Activated T-helper 2 cell treated with anti-CD3 and anti-CD28 coated beads, Interferon-gamma antibody, Interleukin-2, Interleukin-4, amounts not matched to agents 10 μg/mL and 5 μg/mL and 100 μg/mL, durations not matched to agents 14 hours and 24 hours and 36 hours (primary cell): ENCODE measurements around the gene MCM5. TPM values are rescaled to one million over a fixed set of nuclear protein-coding genes. Genes with fewer than 3 reads are reported as not detected.

Source experiments
- DNase-seq: peaks from one replicate; pipeline ENCODE4 v3.0.0; 2021; ENCODE audit warnings: low spot score
- H3K27ac Mint-ChIP-seq: one replicate; pipeline ENCODE4 v1.8.0; 2021; ENCODE audit warnings: mixed read lengths
- H3K27me3 Mint-ChIP-seq: one replicate; pipeline ENCODE4 v1.8.0; 2021; ENCODE audit warnings: low read depth, mixed read lengths
- H3K36me3 Mint-ChIP-seq: one replicate; pipeline ENCODE4 v1.8.0; 2021; ENCODE audit warnings: low read depth, mixed read lengths
- H3K4me1 Mint-ChIP-seq: one replicate; pipeline ENCODE4 v1.8.0; 2021; ENCODE audit warnings: low read depth, mixed read lengths
- H3K4me3 Mint-ChIP-seq: one replicate; pipeline ENCODE4 v1.8.0; 2021; ENCODE audit warnings: low read depth, mild to moderate bottlenecking, moderate library complexity, mixed read lengths
- H3K9me3 Mint-ChIP-seq: one replicate; pipeline ENCODE4 v1.8.0; 2021; ENCODE audit warnings: mixed read lengths
- intact Hi-C: fragments of 100-400 bp; cut with micrococcal nuclease; formaldehyde crosslinking; loops from one replicate; pipeline ENCODE4 v1.15.1; 2023
- total RNA-seq: library from RNA; stranded (reverse); gene quantifications from 2 replicates; pipeline ENCODE4 v1.2.3, GENCODE V29; 2022

MCM5 gene
- total RNA-seq, 1 donor from 2014 or later: 286 TPM

DNA sequence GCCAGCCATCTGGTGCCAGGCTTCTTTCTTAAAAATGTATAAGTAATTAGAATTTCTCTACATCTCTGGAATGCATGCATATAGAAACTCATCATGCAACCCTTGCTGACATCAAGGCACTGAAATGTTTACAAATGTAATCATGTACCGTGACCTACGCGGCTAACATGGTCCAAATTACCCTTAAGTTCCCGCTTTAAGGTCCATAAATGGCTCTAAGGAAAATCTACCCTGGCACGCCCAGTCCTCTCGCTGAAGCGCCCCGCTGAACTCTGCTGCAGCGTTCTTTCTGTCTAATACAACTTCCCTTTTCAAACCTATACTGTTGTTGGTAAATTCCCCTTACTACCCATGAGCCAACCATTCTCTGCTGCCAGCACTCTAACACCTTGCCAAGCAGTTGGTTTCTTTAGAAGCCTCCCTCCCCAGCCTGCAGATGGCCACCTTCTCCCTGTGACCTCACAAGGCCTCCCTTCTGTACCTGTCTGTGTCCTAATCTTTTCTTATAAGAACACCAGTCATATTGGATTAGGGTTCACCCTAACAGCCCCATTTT lies 32.5 kb upstream of the MCM5 start:
- Mint-ChIP-seq H3K9me3 (no peaks in the 10 kb centered on the region), H3K27ac (no peak overlapping the region), H3K4me1 (peaks cover 4% of the 10 kb centered on the region), H3K27me3 (peaks cover 17% of the 10 kb centered on the region), H3K36me3 (no peaks in the 10 kb centered on the region), H3K4me3 (no peak overlapping the region)
- intact Hi-C loops: no loop called here
- no peak for DNase-seq

DNA sequence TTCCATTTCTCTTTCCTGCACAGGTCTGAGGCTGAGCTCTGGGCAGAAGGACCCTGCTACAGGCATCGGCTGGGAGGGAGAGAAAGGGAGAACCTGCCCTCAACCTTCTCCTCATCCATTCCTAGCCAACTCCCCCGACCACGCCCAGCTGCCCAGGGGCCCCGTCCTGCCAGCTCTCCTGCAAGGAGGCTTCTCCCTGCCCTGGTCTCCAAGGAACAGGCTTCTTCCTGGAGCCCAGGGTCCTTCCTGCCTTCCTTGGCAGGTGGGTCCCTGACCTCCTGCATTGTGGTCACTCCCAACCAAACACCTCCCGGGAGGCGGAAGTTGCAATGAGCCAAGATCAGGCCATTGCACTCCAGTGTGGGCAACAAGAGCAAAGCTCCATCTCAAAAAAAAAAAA lies 31.6 kb upstream of the MCM5 start:
- H3K27me3 Mint-ChIP-seq: peaks cover 17% of the 10 kb centered on the region
- H3K36me3 Mint-ChIP-seq: no peaks in the 10 kb centered on the region
- peaks cover 4% of the 10 kb centered on the region for H3K4me1 Mint-ChIP-seq
- intact Hi-C loops: no loop called here
- no peak overlapping the region for H3K4me3 Mint-ChIP-seq
- DNase-seq: no peak
- no peaks in the 10 kb centered on the region for H3K9me3 Mint-ChIP-seq
- H3K27ac Mint-ChIP-seq: no peak overlapping the region

DNA sequence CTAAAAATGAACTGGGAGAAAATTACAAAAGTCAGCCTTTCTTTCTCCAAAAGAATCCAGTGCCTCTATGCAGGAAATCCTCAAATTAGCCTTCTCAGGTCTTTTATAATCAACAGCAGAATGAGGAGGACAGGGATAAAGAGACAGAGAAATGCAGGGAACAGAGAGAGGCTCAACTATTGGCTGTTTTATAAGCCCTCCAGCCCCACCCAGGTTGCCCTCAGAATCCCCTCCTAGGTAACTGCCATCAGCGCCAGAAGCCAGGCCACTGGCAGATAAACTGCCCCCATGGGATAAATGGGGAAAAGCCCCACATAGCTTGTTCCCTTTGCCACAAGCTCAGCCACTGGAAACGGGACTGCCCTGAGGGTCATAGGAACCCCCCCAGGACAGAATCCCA lies 29.9 kb upstream of the MCM5 start:
- no peak for DNase-seq
- no peak overlapping the region for H3K4me3 Mint-ChIP-seq
- no peak overlapping the region for H3K27ac Mint-ChIP-seq
- no peaks in the 10 kb centered on the region for H3K36me3 Mint-ChIP-seq
- peaks cover 4% of the 10 kb centered on the region for H3K4me1 Mint-ChIP-seq
- H3K9me3 Mint-ChIP-seq: no peaks in the 10 kb centered on the region
- intact Hi-C loops: no loop called here
- peaks cover 17% of the 10 kb centered on the region for H3K27me3 Mint-ChIP-seq

DNA sequence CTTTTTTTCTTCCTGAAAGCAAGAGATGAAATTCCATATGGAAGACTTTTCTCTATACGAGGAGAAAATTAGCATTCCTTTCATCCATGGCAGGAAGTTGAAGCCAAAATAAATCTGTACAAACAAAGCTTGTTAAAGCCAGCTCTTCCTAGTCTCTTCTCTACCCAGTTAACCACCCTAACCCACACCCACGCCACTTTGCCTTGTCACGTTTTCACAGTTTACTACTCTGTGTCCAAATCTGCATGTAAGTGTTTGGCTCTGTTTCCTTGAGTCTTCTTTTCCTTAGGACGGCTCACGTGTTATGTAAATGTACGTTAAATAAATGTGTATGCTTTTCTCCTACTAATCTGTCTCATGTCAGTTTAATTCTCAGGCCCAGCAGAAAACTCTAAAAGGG lies 26.2 kb upstream of the MCM5 start:
- H3K4me1 Mint-ChIP-seq: peaks cover 19% of the 10 kb centered on the region
- peaks cover 6% of the 10 kb centered on the region for H3K27me3 Mint-ChIP-seq
- H3K27ac Mint-ChIP-seq: no peak overlapping the region
- no peak for DNase-seq
- H3K4me3 Mint-ChIP-seq: no peak overlapping the region
- no peaks in the 10 kb centered on the region for H3K36me3 Mint-ChIP-seq
- H3K9me3 Mint-ChIP-seq: no peaks in the 10 kb centered on the region
- intact Hi-C loops: no loop called here

DNA sequence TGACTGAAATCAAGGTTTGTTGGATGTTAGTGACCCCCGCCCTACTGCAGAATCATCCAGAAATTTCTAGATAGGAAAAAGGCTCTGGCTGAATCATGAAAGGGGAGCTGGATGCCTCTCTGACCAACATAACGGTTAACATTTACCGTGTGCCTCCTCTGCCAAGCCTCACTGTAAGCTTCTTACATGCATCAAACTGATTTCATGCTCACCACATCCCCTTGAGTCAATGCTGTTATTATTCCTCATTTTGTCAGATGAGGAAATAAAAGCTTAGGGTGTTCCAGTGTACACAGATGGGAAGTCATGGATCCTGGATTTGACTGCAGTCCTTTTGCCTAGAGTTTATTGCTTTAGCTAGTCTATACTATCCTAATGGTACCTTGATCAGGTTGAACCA lies 24.9 kb upstream of the MCM5 start:
- intact Hi-C loops: no loop called here
- no peaks in the 10 kb centered on the region for H3K36me3 Mint-ChIP-seq
- no peaks in the 10 kb centered on the region for H3K9me3 Mint-ChIP-seq
- H3K27me3 Mint-ChIP-seq: peaks cover 4% of the 10 kb centered on the region
- DNase-seq: no peak
- H3K4me3 Mint-ChIP-seq: no peak overlapping the region
- no peak overlapping the region for H3K27ac Mint-ChIP-seq
- H3K4me1 Mint-ChIP-seq: peaks cover 19% of the 10 kb centered on the region

DNA sequence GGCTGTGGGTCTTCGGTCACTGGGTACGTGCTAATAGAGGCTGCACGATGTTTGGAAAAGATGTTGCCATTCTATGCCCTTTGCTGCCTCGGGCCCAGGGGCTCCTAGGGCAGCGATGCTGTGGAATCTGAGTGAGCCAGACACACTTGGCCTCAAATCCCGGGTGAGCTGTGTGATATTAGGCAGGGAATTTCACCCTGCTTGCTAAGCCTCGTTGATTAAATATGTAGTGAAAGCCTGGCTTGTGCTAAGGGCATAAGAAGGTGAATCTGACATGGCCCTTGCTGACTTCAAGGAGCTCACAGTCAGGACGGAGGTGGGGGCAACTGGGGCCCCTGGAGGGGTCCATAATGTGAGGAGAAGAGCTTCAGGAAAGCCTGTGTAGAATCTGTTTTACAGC lies 24.4 kb upstream of the MCM5 start:
- no peaks in the 10 kb centered on the region for H3K36me3 Mint-ChIP-seq
- intact Hi-C loops: no loop called here
- no peak for DNase-seq

DNA sequence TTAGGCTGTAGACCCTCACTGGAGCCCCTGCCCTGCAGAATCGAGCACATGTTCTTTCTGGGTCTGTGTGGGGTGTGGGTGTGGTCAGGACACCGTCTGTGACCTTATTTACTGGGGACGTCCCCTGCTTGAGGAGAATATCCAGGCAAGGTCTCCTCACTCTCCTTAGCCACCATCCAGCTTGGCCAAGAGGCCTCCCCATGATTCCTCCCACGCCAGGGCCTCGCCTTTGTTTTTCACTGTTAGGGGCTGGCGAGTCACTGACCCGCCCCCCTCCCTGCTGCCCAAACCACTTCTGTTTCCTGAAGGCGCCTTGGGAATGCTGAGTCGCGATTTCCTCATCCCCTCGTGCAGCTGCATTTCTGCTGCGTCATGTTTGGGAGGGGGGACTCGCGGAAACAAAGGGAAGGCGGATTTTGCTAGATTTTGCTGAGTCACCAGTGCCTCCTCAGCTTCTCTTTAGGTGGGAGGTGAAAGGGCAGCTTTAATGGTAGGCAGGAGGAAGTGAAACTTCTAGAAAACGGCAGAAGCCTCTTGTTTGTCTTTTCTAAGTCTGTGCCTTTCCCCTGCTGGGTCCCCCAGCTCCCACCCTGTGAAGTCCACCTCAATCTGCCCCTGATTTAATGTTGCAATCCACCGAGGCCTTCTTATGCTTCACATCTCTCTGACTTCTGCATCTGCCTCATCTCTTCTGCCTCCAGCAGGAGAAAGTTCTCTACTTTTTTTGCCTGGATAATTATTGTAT lies 23.0 kb upstream of the MCM5 start:
- Mint-ChIP-seq H3K36me3 (no peaks in the 10 kb centered on the region), H3K9me3 (no peaks in the 10 kb centered on the region), H3K4me3 (no peak overlapping the region), H3K4me1 (peaks cover 24% of the 10 kb centered on the region), H3K27me3 (peaks cover 11% of the 10 kb centered on the region), H3K27ac (peak overlapping the region; percentile 73)
- peak; percentile 20 for DNase-seq
- intact Hi-C loops: no loop called here

More for the DNA sequence above, 24.4 kb upstream of the MCM5 start:
- Mint-ChIP-seq H3K4me3 (no peak overlapping the region), H3K4me1 (peaks cover 22% of the 10 kb centered on the region), H3K27ac (peak overlapping the region; percentile 12), H3K9me3 (no peaks in the 10 kb centered on the region), H3K27me3 (peaks cover 7% of the 10 kb centered on the region)

DNA sequence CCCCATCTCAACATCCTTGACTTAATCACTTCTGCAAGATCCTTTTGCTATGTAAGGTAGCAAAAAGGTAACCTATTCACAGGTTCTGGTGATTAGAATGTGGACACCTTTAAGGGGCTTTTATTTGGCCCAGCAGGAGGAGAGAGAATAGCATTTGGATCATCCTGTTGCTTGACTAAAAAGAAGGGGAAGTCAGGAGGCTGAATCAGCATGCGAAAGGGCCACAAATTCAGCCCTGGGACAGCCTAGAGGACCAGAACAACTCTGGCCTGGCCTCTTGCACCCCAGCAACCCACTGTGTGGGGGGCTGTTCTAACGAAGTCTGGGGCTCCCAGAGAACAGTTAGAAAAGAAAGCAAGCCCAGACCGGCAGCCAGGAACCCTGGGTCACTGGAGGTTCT lies 22.2 kb upstream of the MCM5 start:
- Mint-ChIP-seq H3K9me3 (no peaks in the 10 kb centered on the region), H3K27me3 (peaks cover 11% of the 10 kb centered on the region), H3K27ac (peak overlapping the region; percentile 73), H3K4me1 (peaks cover 21% of the 10 kb centered on the region), H3K4me3 (no peak overlapping the region), H3K36me3 (no peaks in the 10 kb centered on the region)
- intact Hi-C loops: no loop called here
- no peak for DNase-seq

DNA sequence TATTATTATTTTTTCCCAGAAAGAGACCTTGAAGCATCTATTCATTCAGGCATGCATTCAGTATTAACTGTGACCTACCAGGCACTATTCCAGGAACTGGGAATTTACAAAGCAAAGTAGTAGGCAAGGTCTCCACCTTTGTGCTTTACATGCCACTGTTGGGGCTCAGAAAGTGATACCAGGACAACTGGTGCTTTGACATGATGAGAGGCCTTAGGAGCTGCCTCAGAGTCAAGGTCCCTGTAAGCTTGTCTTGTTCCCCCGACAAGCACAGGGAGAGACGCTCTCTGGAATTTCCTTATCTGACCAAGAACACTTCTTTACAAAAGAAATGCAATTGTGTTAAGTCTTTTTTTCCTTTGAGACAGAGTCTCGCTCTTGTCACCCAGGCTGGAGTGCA lies 21.3 kb upstream of the MCM5 start:
- Mint-ChIP-seq H3K27me3 (peaks cover 15% of the 10 kb centered on the region), H3K4me1 (peaks cover 21% of the 10 kb centered on the region), H3K9me3 (no peaks in the 10 kb centered on the region), H3K4me3 (no peak overlapping the region), H3K36me3 (no peaks in the 10 kb centered on the region), H3K27ac (no peak overlapping the region)
- intact Hi-C loops: no loop called here
- no peak for DNase-seq

DNA sequence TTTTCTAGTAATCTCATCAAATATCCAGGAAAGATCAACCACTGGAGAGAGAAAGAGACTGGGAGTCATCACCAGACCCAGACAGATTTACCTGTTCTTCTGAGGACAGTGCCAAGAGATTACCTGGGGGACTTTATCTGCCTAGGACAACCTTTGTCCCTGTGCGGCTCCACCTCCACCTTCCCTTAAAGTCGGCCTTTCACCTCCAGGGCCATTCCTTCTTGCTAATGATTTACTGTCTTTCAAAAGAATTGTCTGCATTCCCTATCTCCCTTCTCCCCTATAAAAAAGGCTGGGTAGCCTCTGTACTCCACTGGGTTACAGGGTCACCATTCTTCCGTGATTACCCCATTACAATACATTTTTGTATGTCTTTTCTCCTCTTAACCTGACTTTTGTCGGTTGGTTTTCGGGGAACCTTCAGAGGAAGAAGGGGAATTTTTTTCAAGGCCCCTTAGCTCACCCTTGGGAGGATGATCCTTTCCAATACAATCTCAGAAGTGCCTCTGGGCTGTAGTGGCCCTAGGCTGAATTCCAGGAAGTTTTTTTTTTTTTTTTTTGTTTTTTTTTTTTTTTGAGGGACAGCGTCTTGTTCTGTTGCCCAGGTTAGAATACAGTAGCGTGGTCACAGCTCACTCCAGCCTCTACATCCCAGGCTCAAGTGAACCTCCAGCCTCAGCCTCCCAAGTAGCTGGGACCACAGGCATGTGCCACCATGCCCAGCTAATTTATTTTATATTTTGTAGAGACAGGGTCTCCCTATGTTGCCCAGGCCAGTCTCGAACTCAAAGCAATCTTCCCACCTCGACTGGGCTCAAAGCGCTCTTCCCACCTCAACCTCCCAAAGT lies 20.6 kb upstream of the MCM5 start:
- intact Hi-C loops: no loop called here
- Mint-ChIP-seq H3K9me3 (no peaks in the 10 kb centered on the region), H3K4me1 (peaks cover 21% of the 10 kb centered on the region), H3K27ac (no peak overlapping the region), H3K36me3 (no peaks in the 10 kb centered on the region), H3K4me3 (no peak overlapping the region), H3K27me3 (peaks cover 18% of the 10 kb centered on the region)
- no peak for DNase-seq

DNA sequence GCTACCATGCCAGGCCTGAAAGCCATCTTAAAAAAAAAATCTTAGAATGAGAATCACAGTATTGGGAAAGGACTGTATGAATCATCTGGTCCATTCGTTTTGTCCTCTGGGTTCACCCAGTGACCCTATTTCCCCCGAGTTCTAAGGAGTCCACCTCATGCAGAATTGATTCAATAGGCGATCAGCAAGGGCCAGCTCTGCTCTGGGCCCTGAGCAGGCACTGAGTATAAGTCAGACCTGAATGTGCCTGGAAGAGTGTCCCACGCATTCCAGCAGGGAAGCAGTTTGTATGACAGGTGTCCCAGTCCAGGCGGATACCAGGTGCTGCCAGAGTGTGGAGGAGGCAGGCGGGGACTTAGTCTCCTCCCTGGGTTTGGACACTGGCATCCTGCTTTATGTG lies 19.9 kb upstream of the MCM5 start:
- intact Hi-C loops: loop anchor here (2.0 kb wide), 1 partner anchor 29 kb away; no protein-coding TSS in a partner anchor
- no peaks in the 10 kb centered on the region for H3K9me3 Mint-ChIP-seq

DNA sequence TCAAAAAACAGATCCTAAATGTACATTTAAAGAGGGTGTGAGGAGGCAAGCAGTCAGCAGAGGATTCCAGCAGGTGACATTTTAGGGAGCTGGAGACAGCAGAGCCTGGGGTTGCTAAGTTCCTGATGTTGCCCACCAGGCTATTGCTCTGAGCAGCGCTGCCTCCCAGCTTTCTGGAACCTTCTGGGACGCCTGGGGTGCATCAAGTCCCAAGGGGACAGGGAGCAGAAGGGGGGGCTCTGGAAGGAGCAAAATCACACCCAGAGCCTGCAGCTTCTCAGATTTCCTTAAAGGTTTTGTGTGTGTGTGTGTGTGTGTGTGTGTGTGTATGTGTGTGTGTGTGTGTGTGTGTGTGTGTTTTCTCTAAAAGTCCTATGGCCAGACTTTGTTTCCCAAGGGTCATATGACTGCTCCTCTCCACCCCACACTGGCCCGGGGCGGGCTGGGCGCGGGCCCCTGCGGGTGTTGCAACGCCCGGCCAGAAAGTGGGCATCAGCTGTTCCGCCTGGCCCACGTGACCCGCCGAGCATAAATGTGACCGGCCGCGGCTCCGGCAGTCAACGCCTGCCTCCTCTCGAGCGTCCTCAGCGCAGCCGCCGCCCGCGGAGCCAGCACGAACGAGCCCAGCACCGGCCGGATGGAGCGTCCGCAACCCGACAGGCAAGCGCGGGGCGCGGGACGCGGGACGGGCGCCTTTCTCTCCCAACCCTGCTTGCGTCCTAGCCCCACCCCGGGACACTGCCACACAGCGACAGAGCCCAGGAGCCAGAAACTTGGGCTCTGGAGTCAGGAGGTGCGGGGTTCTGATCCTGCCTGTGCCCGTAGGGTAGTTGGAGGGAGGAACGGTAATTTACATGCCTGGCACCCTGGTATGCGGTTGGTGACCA lies 19.2 kb upstream of the MCM5 start, which contains the start of gene HMOX1:
TSS of gene HMOX1 (plus strand) at position 560 of the 887 bp plus-strand sequence. CDS start at position 638, 78 bp downstream.
- Mint-ChIP-seq H3K4me1 (peaks cover 17% of the 10 kb centered on the region), H3K9me3 (no peaks in the 10 kb centered on the region), H3K4me3 (peak within 1 kb of the TSS; percentile 57), H3K27me3 (peaks cover 18% of the 10 kb centered on the region), H3K27ac (no peak within 1 kb of the TSS), H3K36me3 (no peaks in the 10 kb centered on the region)
- DNase-seq: peak; percentile 50
- intact Hi-C loops: loop anchor here (2.0 kb wide), 1 partner anchor 30 kb away; no protein-coding TSS in a partner anchor

More for the DNA sequence above, 19.9 kb upstream of the MCM5 start:
- Mint-ChIP-seq H3K4me3 (no peak overlapping the region), H3K36me3 (no peaks in the 10 kb centered on the region), H3K27me3 (peaks cover 18% of the 10 kb centered on the region), H3K4me1 (peaks cover 21% of the 10 kb centered on the region), H3K27ac (no peak overlapping the region)
- DNase-seq: no peak
